GM23248 (cell line): ENCODE data around the gene CSRNP3. TPM values are rescaled to one million over a fixed set of nuclear protein-coding genes. Genes with fewer than 3 reads are reported as not detected.

Experiments
- DNase-seq: peaks from one replicate; pipeline ENCODE4 v3.0.0-alpha.2; 2015
- H2AFZ ChIP-seq: fragments of 200-600 bp; sonication (generic); 2 replicates; pipeline ENCODE4 v1.6.1; 2016; ENCODE audit warnings: antibody characterized with exemption
- H3F3A ChIP-seq: fragments of 200-600 bp; sonication (generic); 2 replicates; pipeline ENCODE4 v1.6.1; 2016; ENCODE audit warnings: mild to moderate bottlenecking, antibody characterized with exemption, mixed run types; ENCODE audit not compliant: insufficient read depth
- H3K27ac ChIP-seq: fragments of 200-600 bp; sonication (generic); 2 replicates; pipeline ENCODE4 v1.5.1; 2016; ENCODE audit warnings: mild to moderate bottlenecking
- H3K27me3 ChIP-seq: fragments of 200-600 bp; sonication (generic); replicated peaks from 2 replicates; pipeline ENCODE4 v1.6.1; 2016; ENCODE audit warnings: mild to moderate bottlenecking; ENCODE audit not compliant: insufficient read depth
- H3K36me3 ChIP-seq: fragments of 200-600 bp; sonication (generic); 2 replicates; pipeline ENCODE4 v1.6.1; 2016; ENCODE audit warnings: low read depth, mild to moderate bottlenecking
- H3K4me1 ChIP-seq: fragments of 200-600 bp; sonication (generic); 2 replicates; pipeline ENCODE4 v1.6.1; 2016; ENCODE audit warnings: mild to moderate bottlenecking; ENCODE audit not compliant: insufficient read depth
- H3K4me2 ChIP-seq: fragments of 200-600 bp; sonication (generic); one replicate; pipeline ENCODE4 v1.6.1; 2016; ENCODE audit warnings: mild to moderate bottlenecking; ENCODE audit not compliant: unreplicated experiment
- H3K4me3 ChIP-seq: fragments of 200-600 bp; sonication (generic); 2 replicates; pipeline ENCODE4 v1.5.1; 2016; ENCODE audit warnings: mild to moderate bottlenecking
- H3K79me2 ChIP-seq: fragments of 200-600 bp; sonication (generic); 2 replicates; pipeline ENCODE4 v1.6.1; 2016; ENCODE audit warnings: mild to moderate bottlenecking; ENCODE audit not compliant: insufficient read depth
- H3K9ac ChIP-seq: fragments of 200-600 bp; sonication (generic); 2 replicates; pipeline ENCODE4 v1.6.1; 2016; ENCODE audit warnings: mild to moderate bottlenecking
- H3K9me2 ChIP-seq: fragments of 200-600 bp; sonication (generic); 2 replicates; pipeline ENCODE4 v1.6.1; 2016; ENCODE audit warnings: mixed run types, mild to moderate bottlenecking, moderate library complexity; ENCODE audit not compliant: insufficient read depth
- H3K9me3 ChIP-seq: fragments of 200-600 bp; sonication (generic); one replicate; pipeline ENCODE4 v1.6.1; 2017; ENCODE audit warnings: low read depth
- H4K20me1 ChIP-seq: fragments of 200-600 bp; sonication (generic); 2 replicates; pipeline ENCODE4 v1.6.0; 2016; ENCODE audit not compliant: insufficient read depth
- EZH2 ChIP-seq: fragments of 200-600 bp; sonication (generic); IDR thresholded peaks from 2 replicates; pipeline ENCODE4 v1.6.1; 2018; ENCODE audit warnings: antibody characterized with exemption, mild to moderate bottlenecking; ENCODE audit not compliant: insufficient read depth, poor library complexity, severe bottlenecking
- EZH2phosphoT487 ChIP-seq: fragments of 200-600 bp; sonication (generic); IDR thresholded peaks from 2 replicates; pipeline ENCODE4 v1.6.1; 2018; ENCODE audit warnings: antibody characterized with exemption, moderate library complexity, mild to moderate bottlenecking, low read depth; ENCODE audit not compliant: insufficient read depth
- WGBS, 2 experiments: methylation state at CpG; one replicate each; pipeline ENCODE4 v1.1.6; 2015 to 2017; ENCODE audit warnings: low lambda C conversion rate in 2 of 2, low coverage in 1 of 2; ENCODE audit errors: missing lambda C conversion rate in 2 of 2; 5-methylcytosine and 5-hydroxymethylcytosine counted together
- in situ Hi-C: fragments of 300-500 bp; cut with MboI; formaldehyde crosslinking; loops from 2 replicates; pipeline ENCODE4 v1.15.0; 2020
- polyA plus RNA-seq: library from polyadenylated mRNA; unstranded; fragments of >200 nt; fragmentation: Nextera tagmentation; extraction: Ambion mirVana; gene quantifications from 2 replicates; pipeline ENCODE4 v1.2.1, GENCODE V29; 2016
- total RNA-seq: library from RNA; depleted of rRNA; stranded (reverse); fragments of >200 nt; shearing (Covaris generic); gene quantifications from 2 replicates; pipeline ENCODE4 v1.2.3, GENCODE V29; 2014

The CSRNP3 gene
- total and polyA plus RNA-seq, 2 experiments from 2014 or later: 0.43 to 0.73 TPM

- Histone ChIP-seq H3K4me2 (no peak overlapping the region), H3K4me1 (no peaks in the 10 kb centered on the region), H4K20me1 (no peaks in the 10 kb centered on the region), H3K27ac (no peak overlapping the region), H3K36me3 (no peaks in the 10 kb centered on the region), H3K9me2 (no peaks in the 10 kb centered on the region), H3K9ac (no peak overlapping the region), H2AFZ (no peak overlapping the region), H3K9me3 (no peaks in the 10 kb centered on the region), H3K4me3 (no peak overlapping the region), H3K79me2 (no peaks in the 10 kb centered on the region), H3F3A (no peaks in the 10 kb centered on the region), H3K27me3 (no peaks in the 10 kb centered on the region)
- WGBS, 2 experiments: 44 to 48% methylated on average over 3 of the region's 3 CpGs
- no peak for TF ChIP-seq EZH2
- no peak for TF ChIP-seq EZH2phosphoT487
- in situ Hi-C loops: no loop called here
- DNase-seq: no peak
These were observed 67.5 kb downstream of the CSRNP3 start for GRCh38 chr2:165536851-165537499.

GRCh38 chr2:165539985-165540384, 70.5 kb downstream of the CSRNP3 start:
- no peak overlapping the region for H3K4me2 ChIP-seq
- H3K36me3 ChIP-seq: no peaks in the 10 kb centered on the region
- no peaks in the 10 kb centered on the region for H3K9me3 ChIP-seq

GRCh38 chr2:165544897-165545296, 75.4 kb downstream of the CSRNP3 start:
- WGBS, 2 experiments: 85 to 93% methylated on average over 2 of the region's 2 CpGs
- Histone ChIP-seq H2AFZ (no peak overlapping the region), H3K4me2 (no peak overlapping the region), H3K27me3 (no peaks in the 10 kb centered on the region), H3K4me3 (no peak overlapping the region), H3K9me2 (no peaks in the 10 kb centered on the region), H3K27ac (no peak overlapping the region), H3F3A (no peaks in the 10 kb centered on the region), H3K79me2 (no peaks in the 10 kb centered on the region), H4K20me1 (no peaks in the 10 kb centered on the region), H3K4me1 (no peaks in the 10 kb centered on the region), H3K9me3 (no peaks in the 10 kb centered on the region), H3K9ac (no peak overlapping the region), H3K36me3 (no peaks in the 10 kb centered on the region)
- TF ChIP-seq EZH2phosphoT487 (no peak), EZH2 (no peak)
- in situ Hi-C loops: no loop called here
- DNase-seq: no peak

More at GRCh38 chr2:165539985-165540384, 70.5 kb downstream of the CSRNP3 start:
- no peaks in the 10 kb centered on the region for H4K20me1 ChIP-seq
- no peak overlapping the region for H3K9ac ChIP-seq
- H3K27me3 ChIP-seq: no peaks in the 10 kb centered on the region
- H3K79me2 ChIP-seq: no peaks in the 10 kb centered on the region
- H3F3A ChIP-seq: no peaks in the 10 kb centered on the region
- H3K4me3 ChIP-seq: no peak overlapping the region
- H3K9me2 ChIP-seq: no peaks in the 10 kb centered on the region
- no peak for DNase-seq
- TF ChIP-seq EZH2: no peak
- TF ChIP-seq EZH2phosphoT487: no peak
- no peak overlapping the region for H3K27ac ChIP-seq
- no peaks in the 10 kb centered on the region for H3K4me1 ChIP-seq
- in situ Hi-C loops: no loop called here
- H2AFZ ChIP-seq: no peak overlapping the region

GRCh38 chr2:165547900-165548299, 78.4 kb downstream of the CSRNP3 start:
- Histone ChIP-seq H3K79me2 (no peaks in the 10 kb centered on the region), H4K20me1 (no peaks in the 10 kb centered on the region), H3K4me2 (no peak overlapping the region), H3K4me3 (no peak overlapping the region), H3K36me3 (no peaks in the 10 kb centered on the region), H3K4me1 (no peaks in the 10 kb centered on the region), H3K27ac (no peak overlapping the region), H2AFZ (no peak overlapping the region), H3K9me2 (no peaks in the 10 kb centered on the region), H3K27me3 (no peaks in the 10 kb centered on the region), H3F3A (no peaks in the 10 kb centered on the region), H3K9ac (no peak overlapping the region), H3K9me3 (no peaks in the 10 kb centered on the region)
- in situ Hi-C loops: no loop called here
- DNase-seq: no peak
- no peak for TF ChIP-seq EZH2phosphoT487
- TF ChIP-seq EZH2: no peak

- Histone ChIP-seq H2AFZ (no peak overlapping the region), H3K27me3 (no peaks in the 10 kb centered on the region), H3K79me2 (no peaks in the 10 kb centered on the region), H3K9me3 (no peaks in the 10 kb centered on the region), H3K9ac (no peak overlapping the region), H3K27ac (no peak overlapping the region), H3K4me1 (no peaks in the 10 kb centered on the region), H3K4me2 (no peak overlapping the region), H3K4me3 (no peak overlapping the region), H3K9me2 (no peaks in the 10 kb centered on the region), H3F3A (no peaks in the 10 kb centered on the region), H4K20me1 (no peaks in the 10 kb centered on the region), H3K36me3 (no peaks in the 10 kb centered on the region)
- in situ Hi-C loops: no loop called here
- TF ChIP-seq EZH2phosphoT487 (no peak), EZH2 (no peak)
- no peak for DNase-seq
- WGBS, 2 experiments: 87 to 96% methylated on average over 1 of the region's 1 CpG
These were observed 80.1 kb downstream of the CSRNP3 start for GRCh38 chr2:165549619-165550018.
